GM19452 (cell line): ENCODE results near the gene TBC1D10A.

Source experiments
- ATAC-seq: cut with Tn5 transposase; IDR thresholded peaks from one replicate; pipeline ENCODE4 v1.9.1; 2021; ENCODE audit not compliant: unreplicated experiment

TBC1D10A gene

DNA sequence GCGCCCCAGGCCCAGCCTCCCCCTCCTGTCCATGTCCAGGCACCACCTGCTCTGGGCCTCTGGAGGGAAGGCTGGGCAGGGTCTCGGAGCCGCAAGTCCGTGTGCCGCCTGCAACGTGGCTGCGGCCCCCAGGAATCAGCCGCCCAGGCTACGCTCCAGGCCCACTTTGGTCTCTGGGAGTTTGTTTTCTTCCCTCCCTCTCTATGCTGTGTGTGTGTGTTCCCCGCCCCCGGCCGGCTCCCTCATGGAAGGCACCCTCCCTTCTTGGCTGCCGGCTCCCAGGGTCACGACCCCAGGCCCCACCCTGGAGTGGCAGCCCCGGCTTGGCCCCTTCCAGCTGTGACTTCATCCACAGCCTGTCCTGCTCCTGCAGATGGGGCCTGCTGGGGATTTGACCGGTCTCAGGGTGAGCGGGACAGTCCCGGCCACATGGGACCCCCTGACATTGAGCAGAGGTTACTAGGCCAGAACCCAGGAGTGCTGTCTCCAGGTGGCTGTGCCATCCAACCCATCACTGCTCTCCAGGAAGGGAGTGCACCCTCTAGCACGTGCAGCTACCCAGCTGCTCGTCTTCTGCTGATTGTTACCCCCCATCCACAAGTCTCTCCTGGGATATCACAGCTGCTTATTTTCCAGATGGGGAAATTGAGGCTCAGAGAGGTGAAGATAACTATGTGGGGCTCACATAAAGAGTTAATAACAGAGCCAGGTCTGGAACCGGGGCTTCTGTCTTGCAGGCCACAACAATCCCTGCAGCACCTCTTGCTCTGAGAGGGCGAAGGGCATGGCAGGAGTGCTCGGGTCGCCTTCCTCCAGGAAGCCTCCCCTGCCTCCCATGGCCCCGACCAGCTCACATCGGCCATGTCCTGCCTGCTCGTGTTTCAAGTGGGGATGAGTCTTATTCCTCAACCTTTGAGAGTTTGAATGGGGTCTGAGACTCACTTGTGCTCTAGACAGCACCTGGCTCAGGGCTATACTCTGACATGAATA is 77.4 kb downstream of the TBC1D10A start:
- no peak for ATAC-seq

DNA sequence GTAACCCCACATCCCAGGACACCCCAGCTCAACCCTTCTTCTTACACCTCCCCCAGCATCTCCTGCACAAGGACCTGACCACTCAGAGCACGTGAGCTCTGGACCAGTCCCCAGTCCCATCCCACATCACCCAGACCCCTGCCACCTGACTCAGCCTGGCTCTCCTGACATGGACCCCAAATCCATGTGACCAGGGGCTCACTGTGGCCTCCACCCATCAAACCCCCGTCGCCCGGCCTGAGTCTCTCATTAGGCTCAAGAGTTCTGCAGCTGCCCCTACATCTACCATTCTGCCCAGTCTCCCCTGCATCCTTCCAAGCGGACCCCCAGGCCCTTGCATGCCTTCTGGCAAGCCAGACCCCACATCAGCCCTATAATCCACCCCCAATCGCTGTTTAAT is 78.3 kb downstream of the TBC1D10A start:
- no peak for ATAC-seq

DNA sequence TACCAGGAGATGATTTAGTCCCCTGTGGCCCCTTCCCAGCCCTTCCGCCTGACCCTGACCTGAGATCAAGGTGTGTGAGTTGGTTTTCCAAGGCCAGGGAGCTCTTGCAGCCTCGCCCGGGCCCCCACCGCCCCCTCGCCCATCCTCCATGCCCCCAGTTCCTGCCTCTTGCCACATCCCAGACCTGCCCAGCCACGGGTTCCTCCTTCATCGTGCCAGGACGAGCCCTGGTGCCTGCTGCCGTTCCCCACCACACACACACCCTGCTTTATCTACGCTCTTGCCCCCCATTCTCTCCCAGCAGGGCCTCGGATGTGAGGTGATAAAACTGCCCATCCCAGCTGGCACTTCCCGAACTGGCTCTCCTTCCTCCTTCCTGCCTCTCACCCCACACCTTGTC is 78.8 kb downstream of the TBC1D10A start:
- ATAC-seq = no peak

DNA sequence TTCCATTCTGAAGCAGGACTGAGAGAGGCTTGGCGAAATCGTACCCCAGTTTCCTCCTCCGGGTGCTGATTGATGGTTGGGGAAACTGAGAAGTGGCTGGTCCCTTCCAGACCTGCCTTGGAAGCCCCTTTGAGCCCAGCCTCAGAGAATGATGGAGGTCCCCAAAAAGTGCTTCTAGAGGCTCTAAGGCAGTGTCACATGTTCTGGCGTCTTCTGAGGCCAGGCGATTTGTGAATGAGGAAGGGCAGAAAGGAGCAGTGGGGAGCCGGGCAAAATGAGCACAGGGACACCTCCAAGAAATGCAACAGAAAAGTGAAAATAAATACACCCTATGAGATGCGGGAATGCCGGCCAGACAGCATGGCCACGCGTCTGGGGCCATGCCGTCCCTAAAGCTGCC is 79.2 kb downstream of the TBC1D10A start:
- ATAC-seq = no peak

DNA sequence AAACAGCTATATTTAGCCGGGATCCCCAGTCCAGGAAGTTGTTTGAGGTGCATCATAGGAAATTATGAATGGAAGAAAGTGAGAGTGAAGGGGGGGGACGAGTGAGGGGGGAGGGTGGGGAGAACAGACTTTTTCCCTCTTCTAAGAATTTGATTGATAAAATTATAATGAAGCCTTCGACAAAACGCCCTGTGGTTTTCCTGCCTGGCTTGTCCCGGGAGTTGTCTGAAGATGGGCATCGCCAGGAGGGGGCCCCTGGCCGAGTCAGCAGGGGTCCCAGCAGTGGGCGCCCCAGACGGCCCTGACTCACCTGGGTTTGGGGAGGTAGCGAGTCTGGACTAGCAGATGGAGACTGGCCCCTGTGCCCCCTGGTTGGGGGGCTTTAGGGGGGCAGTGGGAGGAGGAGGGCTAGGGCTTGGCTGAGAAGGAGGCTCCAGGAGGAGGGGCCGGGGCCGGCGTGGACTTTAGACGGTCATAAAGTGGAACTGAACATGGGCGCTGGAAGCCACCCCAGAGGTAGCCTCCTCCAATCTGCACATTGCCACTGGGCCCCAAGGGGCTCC is 79.8 kb downstream of the TBC1D10A start:
- no peak for ATAC-seq

DNA sequence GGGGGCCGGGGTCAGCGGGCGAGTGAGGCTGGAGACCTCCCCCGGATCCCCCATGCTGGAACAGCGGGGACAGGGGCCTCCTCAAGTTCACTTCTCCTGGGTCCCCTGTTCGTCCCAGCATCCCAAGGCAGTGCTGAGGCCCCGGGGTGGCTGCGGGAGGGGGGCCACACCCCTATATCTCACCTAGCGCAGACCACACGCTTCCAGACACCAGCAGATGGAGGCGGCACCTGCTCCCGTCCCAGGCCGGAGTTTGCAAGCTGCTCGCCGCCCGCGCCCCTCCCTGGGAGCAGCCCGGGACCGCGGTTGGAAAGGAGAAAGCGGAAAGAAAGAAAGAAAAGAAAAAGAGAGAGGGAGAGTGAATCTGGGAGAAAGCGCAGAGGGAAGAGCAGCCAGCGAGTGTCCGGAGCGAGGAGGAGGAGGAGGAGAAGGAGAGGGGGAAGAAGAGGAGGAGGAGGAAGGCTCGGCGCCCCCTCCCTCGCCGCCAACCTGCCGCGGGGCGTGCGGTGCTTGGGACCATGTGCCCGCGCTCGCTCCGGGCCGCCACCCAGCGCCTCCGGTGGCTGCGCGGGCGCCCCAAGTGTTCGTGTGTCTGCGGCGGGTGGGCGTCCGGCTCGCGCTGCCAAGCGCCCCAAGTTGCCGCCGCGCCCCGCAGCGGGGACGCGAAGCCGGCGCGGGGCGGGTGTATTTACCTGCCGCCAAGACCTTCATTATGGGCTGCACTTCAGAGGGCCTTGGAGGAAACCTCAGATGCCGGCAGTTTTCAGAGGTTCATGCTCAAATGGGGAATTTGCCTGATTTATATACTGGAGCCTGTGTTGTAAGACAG is 80.5 kb downstream of the TBC1D10A start, which contains the start of gene LIF:
Gene LIF (minus strand): TSS at position 775 of the 829 bp plus-strand sequence. CDS start 64 bp downstream, at position 711.
- ATAC-seq = no peak

DNA sequence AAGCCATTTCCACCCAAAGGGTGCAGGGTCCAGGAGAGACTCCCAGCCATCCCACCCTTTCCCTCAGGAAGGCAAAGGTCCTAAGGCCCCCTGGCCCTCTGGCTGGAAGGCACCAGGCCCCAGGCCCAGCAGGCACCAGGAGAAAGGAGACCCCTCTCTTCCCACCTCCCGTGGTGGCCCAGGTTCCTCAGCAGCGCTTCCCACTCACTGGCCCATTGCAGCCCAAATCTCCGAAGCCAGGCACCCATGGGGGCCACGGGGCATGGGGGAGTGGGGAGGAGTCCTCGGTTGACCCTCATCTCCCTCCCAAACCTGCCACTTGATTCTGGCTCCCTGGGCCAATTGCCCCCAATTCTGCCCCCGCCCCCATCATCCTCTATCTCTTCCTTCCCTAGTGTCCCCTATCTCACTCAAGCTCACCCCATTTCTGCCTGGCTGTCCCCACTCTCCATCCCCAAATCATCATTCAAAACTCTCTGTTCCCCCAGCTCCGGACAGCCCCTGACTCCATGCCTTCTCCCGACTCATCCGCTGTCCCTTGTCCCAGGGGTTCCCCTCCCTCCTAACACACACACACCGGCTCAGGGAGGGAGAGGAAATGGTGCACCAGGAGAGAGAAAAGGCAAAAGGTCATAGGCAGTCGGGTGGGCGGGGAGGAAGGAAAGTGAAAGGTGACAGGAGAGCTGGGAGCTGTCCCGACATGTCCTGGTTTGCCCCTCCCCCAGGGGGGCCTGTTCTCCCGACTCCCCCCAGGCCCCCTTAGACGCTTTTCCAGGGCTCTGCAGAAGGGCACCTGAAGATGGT is 81.4 kb downstream of the TBC1D10A start:
- no peak for ATAC-seq

DNA sequence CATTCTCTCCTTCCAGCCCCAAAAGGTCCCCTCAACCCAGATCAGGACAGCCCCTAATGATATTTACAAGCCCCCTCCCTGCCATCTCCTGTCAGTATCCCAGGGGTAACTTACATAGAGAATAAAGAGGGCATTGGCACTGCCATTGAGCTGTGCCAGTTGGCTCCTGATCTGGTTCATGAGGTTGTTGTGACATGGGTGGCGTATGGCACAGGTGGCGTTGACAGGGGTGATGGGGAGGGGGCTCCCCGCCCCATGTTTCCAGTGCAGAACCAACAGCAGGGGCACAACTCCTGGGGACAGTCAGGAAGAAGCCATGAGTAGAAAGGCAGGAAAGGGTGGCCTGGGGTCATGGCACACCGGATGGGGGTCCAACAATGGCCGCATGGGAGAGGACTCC is 82.1 kb downstream of the TBC1D10A start:
- ATAC-seq = no peak

DNA sequence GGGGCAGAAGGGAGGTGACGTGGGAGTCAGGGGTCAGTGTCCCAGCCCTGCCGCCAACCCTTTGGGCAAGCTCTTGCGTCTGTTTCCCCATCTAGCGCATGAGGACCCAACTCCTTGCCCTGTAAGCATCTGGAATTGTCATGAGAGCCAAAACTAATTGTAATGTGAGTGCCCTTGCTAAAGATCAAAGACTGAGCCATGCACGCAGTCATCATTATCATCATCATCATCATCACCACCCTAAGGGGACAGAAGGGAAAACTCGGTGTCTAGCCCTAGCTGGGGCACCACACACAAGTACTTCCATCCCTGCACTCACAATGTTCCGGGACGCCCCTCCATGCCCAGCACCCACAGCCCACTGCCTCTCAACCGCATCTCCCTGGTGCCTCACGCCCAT is 82.7 kb downstream of the TBC1D10A start:
- ATAC-seq = no peak

DNA sequence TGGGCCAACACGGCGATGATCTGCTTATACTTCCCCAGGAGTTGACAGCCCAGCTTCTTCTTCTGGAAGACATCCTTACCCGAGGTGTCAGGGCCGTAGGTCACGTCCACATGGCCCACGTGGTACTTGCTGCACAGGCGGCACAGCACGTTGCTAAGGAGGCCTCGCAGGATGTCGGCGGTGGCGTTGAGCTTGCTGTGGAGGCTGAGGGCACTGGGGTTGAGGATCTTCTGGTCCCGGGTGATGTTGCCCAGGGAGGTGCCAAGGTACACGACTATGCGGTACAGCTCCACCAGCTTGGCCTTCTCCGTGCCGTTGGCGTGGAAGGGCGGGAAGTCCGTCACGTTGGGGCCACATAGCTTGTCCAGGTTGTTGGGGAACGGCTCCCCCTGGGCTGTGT is 83.1 kb downstream of the TBC1D10A start:
- ATAC-seq = no peak
